GM18505 (cell line): ENCODE measurements around the gene MTG1.
"Not testable (repeated sequence)": the region's sequence is repeated elsewhere in the genome, so short reads cannot be mapped to it uniquely, and the experiment has no call there.

Experiments used
- ATAC-seq: cut with Tn5 transposase; IDR thresholded peaks from one replicate; pipeline ENCODE4 v1.9.1; 2021; ENCODE audit not compliant: unreplicated experiment
- POLR2A ChIP-seq: IDR thresholded peaks from 4 replicates; pipeline ENCODE4 v1.6.1; 2011; ENCODE audit warnings: borderline replicate concordance; ENCODE audit not compliant: insufficient read depth, insufficient read length; ENCODE audit errors: extremely low read depth

Gene MTG1

DNA sequence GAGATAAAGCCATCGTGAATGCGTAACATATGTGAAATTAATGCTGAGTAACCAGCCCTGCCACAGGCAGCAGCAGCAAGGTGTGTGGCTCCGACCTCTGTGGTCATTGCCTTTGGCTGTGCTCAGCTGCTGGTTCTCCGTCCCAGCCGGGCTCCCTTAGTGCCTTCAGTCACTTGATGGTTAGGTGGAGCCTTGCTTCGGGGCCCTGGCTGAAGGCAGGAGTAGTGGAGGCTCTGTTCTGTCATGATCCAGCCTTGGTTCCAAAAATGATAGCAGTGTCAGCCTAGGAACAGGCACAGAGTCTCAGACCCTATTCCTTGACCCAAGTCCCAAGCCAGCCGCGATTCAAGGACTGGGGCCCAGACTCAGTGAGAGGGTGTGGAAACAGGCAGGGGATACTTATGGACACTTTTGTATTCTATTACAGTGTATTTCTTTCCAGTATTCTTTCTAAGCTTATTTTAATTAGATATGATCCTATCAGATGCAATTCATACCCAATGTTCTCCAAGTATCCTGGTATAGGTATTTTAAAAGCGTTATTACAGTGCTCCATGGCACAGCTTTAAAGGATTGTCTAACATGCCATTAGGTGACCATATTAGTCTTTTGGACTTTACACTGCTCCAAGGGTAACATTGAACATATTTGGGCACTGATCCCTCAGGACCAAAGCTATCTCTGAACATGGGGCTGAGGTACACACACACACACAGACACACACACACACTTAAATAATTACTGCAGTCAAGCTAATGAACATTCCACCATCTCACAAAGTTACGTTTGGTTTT, 68.8 kb downstream of the MTG1 start:
- no peak for ATAC-seq
- no peak for TF ChIP-seq POLR2A

DNA sequence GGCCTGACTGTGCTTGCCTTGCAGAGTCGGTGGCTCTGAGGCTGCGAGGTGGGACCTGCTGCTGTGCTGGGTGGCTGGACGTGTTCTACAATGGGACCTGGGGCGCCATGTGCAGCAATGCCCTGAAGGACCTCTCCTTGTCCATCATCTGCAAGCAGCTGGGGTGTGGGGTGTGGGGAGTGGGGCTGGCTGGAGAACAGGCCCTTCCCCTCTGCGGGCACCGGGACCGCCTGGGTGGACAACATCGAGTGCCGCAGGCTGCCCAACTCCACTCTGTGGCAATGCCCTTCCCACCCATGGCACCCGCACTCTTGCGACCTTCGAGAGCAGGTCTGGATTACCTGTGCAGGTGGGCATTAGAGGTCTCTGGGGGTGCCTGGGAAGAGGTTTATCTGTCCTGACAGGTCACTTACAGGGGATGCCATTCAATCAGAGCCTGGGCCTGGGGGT, 70.7 kb downstream of the MTG1 start:
- ATAC-seq: no peak
- TF ChIP-seq POLR2A: no peak

DNA sequence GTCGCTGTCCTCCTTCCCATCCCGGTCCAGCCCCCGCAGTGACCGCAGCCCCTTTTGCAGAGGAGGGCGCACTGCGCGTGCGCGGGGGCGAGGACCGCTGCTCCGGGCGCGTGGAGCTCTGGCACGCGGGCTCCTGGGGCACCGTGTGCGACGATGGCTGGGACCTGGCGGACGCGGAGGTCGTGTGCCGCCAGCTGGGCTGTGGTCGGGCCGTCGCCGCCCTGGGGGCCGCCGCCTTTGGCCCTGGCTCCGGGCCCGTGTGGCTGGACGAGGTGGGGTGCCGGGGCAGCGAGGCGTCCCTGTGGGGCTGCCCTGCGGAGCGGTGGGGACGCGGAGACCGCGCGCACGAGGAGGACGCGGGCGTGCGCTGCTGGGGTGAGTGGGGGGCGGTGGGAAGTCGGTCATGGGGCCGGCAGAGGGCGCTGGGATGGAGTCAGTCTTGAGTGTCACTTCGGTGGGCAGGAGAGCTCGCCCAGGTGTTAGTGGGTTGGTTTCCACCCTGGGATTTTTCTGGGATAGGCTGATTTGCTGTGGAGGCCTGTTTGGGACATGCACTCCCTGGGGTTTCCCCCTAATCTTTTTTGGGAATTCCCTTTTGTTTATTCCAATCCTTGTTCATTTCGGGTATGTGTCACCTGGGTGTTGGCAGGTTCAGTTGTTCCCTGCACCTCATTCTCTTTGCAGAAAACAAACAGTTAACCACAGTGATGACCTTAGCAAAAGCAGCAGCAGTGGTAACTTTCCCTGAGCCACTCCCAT, 71.4 kb downstream of the MTG1 start:
- no peak for ATAC-seq
- no peak for TF ChIP-seq POLR2A

DNA sequence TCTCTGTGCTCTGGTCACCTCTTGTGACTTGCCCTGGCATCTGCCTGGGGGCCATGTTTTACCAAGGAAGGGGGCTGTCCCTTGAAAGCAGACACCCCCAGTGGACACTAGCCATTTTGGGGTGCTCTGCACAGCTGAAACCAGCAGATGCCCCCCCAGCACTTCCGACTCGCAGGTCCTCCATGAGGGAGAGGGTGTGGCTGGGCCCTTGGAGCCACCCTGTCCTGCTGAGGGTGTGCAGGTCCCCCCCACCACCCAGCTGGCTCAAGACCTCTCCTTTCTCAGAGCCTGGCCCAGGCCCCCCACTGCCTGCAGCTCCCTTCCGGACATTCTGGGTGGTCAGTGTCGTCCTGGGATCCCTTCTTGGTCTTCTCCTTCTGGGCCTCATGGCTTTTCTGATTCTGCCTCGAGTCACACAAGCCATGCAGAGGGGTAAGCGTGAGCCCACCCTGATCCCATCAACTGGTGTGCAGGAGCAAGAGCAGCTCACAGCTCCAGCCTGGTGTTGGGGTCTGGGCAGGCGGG, 72.1 kb downstream of the MTG1 start:
- TF ChIP-seq POLR2A: no peak
- ATAC-seq: no peak

- no peak for TF ChIP-seq POLR2A
- ATAC-seq: no peak
These were observed 72.8 kb downstream of the MTG1 start for GRCh38 chr10:133466683-133467275.

GRCh38 chr10:133467286-133467911, 73.4 kb downstream of the MTG1 start:
- TF ChIP-seq POLR2A: no peak
- no peak for ATAC-seq

GRCh38 chr10:133469205-133469604, 75.2 kb downstream of the MTG1 start:
- ATAC-seq: not testable (repeated sequence)

DNA sequence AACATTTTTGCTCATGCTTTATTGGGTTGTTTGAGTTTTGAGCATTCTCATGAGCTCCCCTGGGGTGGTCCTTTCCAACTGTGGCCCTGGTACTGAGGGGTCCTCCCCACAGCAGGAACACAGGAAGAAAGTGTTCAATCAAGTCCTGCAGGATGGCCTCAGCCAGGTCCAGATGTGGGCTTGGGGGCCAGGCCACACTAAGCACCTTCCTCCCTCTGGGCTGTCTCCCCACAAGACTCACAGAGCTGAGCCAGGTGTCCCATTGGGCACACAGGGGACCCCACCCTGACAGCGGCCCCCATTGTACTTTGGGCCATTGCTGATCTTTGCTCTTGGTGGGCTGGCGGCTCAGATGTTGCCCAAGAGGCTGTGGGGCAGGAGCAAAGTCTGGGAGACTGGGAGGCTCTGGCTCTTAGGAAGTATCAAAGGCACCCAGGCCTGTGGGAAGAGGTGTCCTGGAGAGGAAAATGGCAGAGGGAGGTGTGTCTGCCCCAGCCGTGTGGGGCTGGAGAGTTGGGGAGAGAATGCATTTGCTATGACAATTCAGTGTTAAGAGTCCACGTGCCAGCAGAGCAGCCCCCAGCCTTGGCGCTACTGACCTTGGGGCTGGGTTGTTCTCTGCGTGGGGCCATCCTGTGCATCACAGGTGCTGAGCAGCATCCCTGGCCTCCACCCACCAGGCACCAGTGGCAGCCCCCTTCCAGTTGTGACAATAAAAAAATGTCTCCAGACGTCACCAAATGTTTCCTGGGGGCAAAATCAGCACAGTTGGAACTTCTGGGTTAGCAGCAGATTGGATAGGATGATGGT, 77.5 kb downstream of the MTG1 start:
- no peak for TF ChIP-seq POLR2A
- ATAC-seq: no peak
